ENCODE measurements around the gene NCKAP5L.

GRCh38 chr12:49803693-49804450 lies 24.3 kb downstream of the NCKAP5L start:
- no peak for TF ChIP-seq YY1 (IDR thresholded peaks at IDR 0.05; ENCODE audit: insufficient read depth, insufficient read length)
- no peak for TF ChIP-seq ZNF274 (IDR thresholded peaks at IDR 0.05; ENCODE audit: low read depth, low read length)
- TF ChIP-seq SUZ12 (IDR thresholded peaks at IDR 0.05; ENCODE audit: extremely low read depth, insufficient read depth, insufficient read length), result no peak
